Karpas-422 (cell line): ENCODE measurements around the gene TET2. TPM values are rescaled to one million over a fixed set of nuclear protein-coding genes. Genes with fewer than 3 reads are reported as not detected.

Experiments used
- DNase-seq: peaks from one replicate; pipeline ENCODE4 v3.0.0-alpha.2; 2015
- H2AFZ ChIP-seq: fragments of 200-600 bp; sonication (generic); 2 replicates; pipeline ENCODE4 v1.6.1; 2014; ENCODE audit warnings: antibody characterized with exemption, low read length, mixed read lengths
- H3K27ac ChIP-seq: fragments of 200-600 bp; sonication (generic); 2 replicates; pipeline ENCODE4 v1.5.1; 2014; ENCODE audit warnings: mild to moderate bottlenecking, low read length, moderate library complexity
- H3K27me3 ChIP-seq: fragments of 200-600 bp; sonication (generic); 2 replicates; pipeline ENCODE4 v1.6.1; 2014; ENCODE audit warnings: low read length, mixed read lengths
- H3K36me3 ChIP-seq: fragments of 200-600 bp; sonication (generic); 2 replicates; pipeline ENCODE4 v1.6.1; 2014; ENCODE audit warnings: low read length, mixed read lengths; ENCODE audit not compliant: insufficient read depth
- H3K4me1 ChIP-seq: fragments of 200-600 bp; sonication (generic); 2 replicates; pipeline ENCODE4 v1.6.1; 2014; ENCODE audit warnings: mild to moderate bottlenecking, low read length, mixed read lengths
- H3K4me2 ChIP-seq: fragments of 200-600 bp; sonication (generic); 2 replicates; pipeline ENCODE4 v1.6.1; 2014; ENCODE audit warnings: low read length, low read depth, mild to moderate bottlenecking; ENCODE audit not compliant: poor library complexity, severe bottlenecking
- H3K4me3 ChIP-seq: fragments of 200-600 bp; sonication (generic); 2 replicates; pipeline ENCODE4 v1.5.1; 2014; ENCODE audit warnings: mild to moderate bottlenecking, antibody characterized with exemption, low read length, mixed read lengths
- H3K79me2 ChIP-seq: fragments of 200-600 bp; sonication (generic); 2 replicates; pipeline ENCODE4 v1.6.1; 2014; ENCODE audit warnings: mild to moderate bottlenecking, low read length, mixed read lengths
- H3K9ac ChIP-seq: fragments of 200-600 bp; sonication (generic); 2 replicates; pipeline ENCODE4 v1.6.0; 2014; ENCODE audit warnings: low read length
- H3K9me2 ChIP-seq: fragments of 200-600 bp; sonication (generic), shearing (Covaris generic); replicated peaks from 2 replicates; pipeline ENCODE4 v1.6.0; 2014; ENCODE audit warnings: mild to moderate bottlenecking, low read length, moderate library complexity; ENCODE audit not compliant: insufficient read depth
- H3K9me3 ChIP-seq: fragments of 300-700, 200-600 bp; sonication (generic); 2 replicates; pipeline ENCODE4 v1.6.1; 2014; ENCODE audit warnings: low read length, mixed read lengths
- H4K20me1 ChIP-seq: fragments of 200-600 bp; sonication (generic); 2 replicates; pipeline ENCODE4 v1.6.1; 2014; ENCODE audit warnings: mild to moderate bottlenecking, antibody characterized with exemption, low read length, low read depth; ENCODE audit not compliant: insufficient read depth
- total RNA-seq: library from RNA; depleted of rRNA; stranded (reverse); fragments of >200 nt; shearing (Covaris generic); gene quantifications from 2 replicates; pipeline ENCODE4 v1.2.3, GENCODE V29; 2014; ENCODE audit warnings: low replicate concordance

TET2 gene
- total RNA-seq, 1 experiment from 2014 or later = 16.7 TPM

DNA sequence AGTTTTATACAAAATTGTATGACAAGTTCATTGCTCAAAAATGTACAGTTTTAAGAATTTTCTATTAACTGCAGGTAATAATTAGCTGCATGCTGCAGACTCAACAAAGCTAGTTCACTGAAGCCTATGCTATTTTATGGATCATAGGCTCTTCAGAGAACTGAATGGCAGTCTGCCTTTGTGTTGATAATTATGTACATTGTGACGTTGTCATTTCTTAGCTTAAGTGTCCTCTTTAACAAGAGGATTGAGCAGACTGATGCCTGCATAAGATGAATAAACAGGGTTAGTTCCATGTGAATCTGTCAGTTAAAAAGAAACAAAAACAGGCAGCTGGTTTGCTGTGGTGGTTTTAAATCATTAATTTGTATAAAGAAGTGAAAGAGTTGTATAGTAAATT lies 131.0 kb downstream of the TET2 start:
- Histone ChIP-seq H3K27ac (no peak overlapping the region), H2AFZ (no peak overlapping the region), H3K4me2 (no peak overlapping the region), H3K79me2 (no peaks in the 10 kb centered on the region), H3K9me3 (no peaks in the 10 kb centered on the region), H4K20me1 (no peaks in the 10 kb centered on the region), H3K9me2 (no peaks in the 10 kb centered on the region), H3K9ac (no peak overlapping the region), H3K27me3 (no peaks in the 10 kb centered on the region), H3K36me3 (peaks cover 13% of the 10 kb centered on the region; the same call in 1 of the 2 replicates), H3K4me1 (peaks cover 16% of the 10 kb centered on the region), H3K4me3 (no peak overlapping the region)
- no peak for DNase-seq

GRCh38 chr4:105279314-105279713 lies 132.6 kb downstream of the TET2 start:
- no peak overlapping the region for H3K4me2 ChIP-seq
- no peaks in the 10 kb centered on the region for H3K79me2 ChIP-seq
- no peaks in the 10 kb centered on the region for H3K9me3 ChIP-seq
- peaks cover 16% of the 10 kb centered on the region for H3K4me1 ChIP-seq
- no peak overlapping the region for H3K9ac ChIP-seq
- no peaks in the 10 kb centered on the region for H3K9me2 ChIP-seq
- H3K36me3 ChIP-seq = peaks cover 13% of the 10 kb centered on the region; the same call in 1 of the 2 replicates
- no peak overlapping the region for H3K27ac ChIP-seq
- no peaks in the 10 kb centered on the region for H4K20me1 ChIP-seq
- no peaks in the 10 kb centered on the region for H3K27me3 ChIP-seq
- DNase-seq = no peak
- no peak overlapping the region for H3K4me3 ChIP-seq
- H2AFZ ChIP-seq = no peak overlapping the region

- Histone ChIP-seq H3K4me2 (no peak overlapping the region), H3K27ac (no peak overlapping the region), H2AFZ (no peak overlapping the region), H4K20me1 (no peaks in the 10 kb centered on the region), H3K4me1 (peaks cover 16% of the 10 kb centered on the region), H3K79me2 (no peaks in the 10 kb centered on the region), H3K9me3 (no peaks in the 10 kb centered on the region), H3K9me2 (no peaks in the 10 kb centered on the region), H3K36me3 (peaks cover 8% of the 10 kb centered on the region; the same call in 1 of the 2 replicates), H3K27me3 (no peaks in the 10 kb centered on the region), H3K4me3 (no peak overlapping the region), H3K9ac (no peak overlapping the region)
- DNase-seq = no peak
Observed at GRCh38 chr4:105280338-105281123, 133.9 kb downstream of the TET2 start.

DNA sequence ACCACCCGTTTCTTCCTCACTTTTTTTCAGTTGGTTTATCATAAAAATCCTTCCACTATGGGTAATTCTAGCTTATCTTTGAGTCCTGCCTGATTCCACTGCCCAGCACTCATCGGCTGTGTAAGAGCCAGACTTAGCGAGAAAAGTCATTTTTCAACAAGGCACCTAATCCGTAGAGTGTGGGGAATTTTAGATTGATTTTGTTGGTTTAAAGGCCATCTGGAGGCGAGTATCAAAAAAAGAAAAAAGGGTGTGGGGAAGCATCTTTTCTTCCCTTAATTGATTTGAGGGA lies 134.4 kb downstream of the TET2 start:
- Histone ChIP-seq H4K20me1 (no peaks in the 10 kb centered on the region), H3K4me1 (peaks cover 16% of the 10 kb centered on the region), H3K4me3 (no peak overlapping the region)

DNA sequence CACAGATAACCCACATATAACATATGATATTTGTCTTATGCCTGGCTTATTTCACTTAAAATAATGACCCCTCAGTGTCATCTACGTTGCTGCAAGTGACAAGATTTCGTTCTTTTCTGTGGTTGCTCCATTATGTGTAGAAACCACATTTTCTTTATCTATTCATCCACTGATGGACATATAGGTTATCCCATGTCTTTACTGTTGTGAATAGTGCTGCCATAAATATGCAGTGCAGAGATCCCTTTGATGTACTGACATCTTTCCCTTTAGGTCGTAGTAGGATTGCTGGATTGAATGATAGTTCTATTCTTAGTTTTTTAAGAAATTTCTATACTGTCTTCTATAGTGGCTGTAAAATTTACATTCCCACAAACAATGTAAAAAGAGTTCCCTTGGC lies 135.8 kb downstream of the TET2 start:
- H3K9ac ChIP-seq = no peak overlapping the region
- H3K4me2 ChIP-seq = no peak overlapping the region
- no peaks in the 10 kb centered on the region for H3K9me3 ChIP-seq
- H3K36me3 ChIP-seq = no peaks in the 10 kb centered on the region
- no peak overlapping the region for H2AFZ ChIP-seq
- H3K4me1 ChIP-seq = peaks cover 2% of the 10 kb centered on the region; the same call in 1 of the 2 replicates
- H3K27ac ChIP-seq = no peak overlapping the region
- H3K79me2 ChIP-seq = no peaks in the 10 kb centered on the region
- H4K20me1 ChIP-seq = no peaks in the 10 kb centered on the region
- no peaks in the 10 kb centered on the region for H3K9me2 ChIP-seq
- no peak for DNase-seq
- H3K27me3 ChIP-seq = no peaks in the 10 kb centered on the region
- H3K4me3 ChIP-seq = no peak overlapping the region

More for the DNA sequence above, 134.4 kb downstream of the TET2 start:
- no peak overlapping the region for H2AFZ ChIP-seq
- H3K9me3 ChIP-seq = no peaks in the 10 kb centered on the region
- no peak overlapping the region for H3K9ac ChIP-seq
- no peaks in the 10 kb centered on the region for H3K9me2 ChIP-seq
- no peaks in the 10 kb centered on the region for H3K27me3 ChIP-seq
- H3K27ac ChIP-seq = no peak overlapping the region
- H3K79me2 ChIP-seq = no peaks in the 10 kb centered on the region
- peaks cover 3% of the 10 kb centered on the region; the same call in 1 of the 2 replicates for H3K36me3 ChIP-seq
- DNase-seq = no peak
- H3K4me2 ChIP-seq = no peak overlapping the region

- no peaks in the 10 kb centered on the region for H3K36me3 ChIP-seq
- H3K9ac ChIP-seq = no peak overlapping the region
- no peaks in the 10 kb centered on the region for H3K79me2 ChIP-seq
- H3K9me3 ChIP-seq = peaks cover 5% of the 10 kb centered on the region
- no peak overlapping the region for H2AFZ ChIP-seq
- no peaks in the 10 kb centered on the region for H3K9me2 ChIP-seq
- no peak overlapping the region for H3K4me3 ChIP-seq
- no peak overlapping the region for H3K27ac ChIP-seq
- no peaks in the 10 kb centered on the region for H4K20me1 ChIP-seq
- no peak for DNase-seq
- H3K27me3 ChIP-seq = no peaks in the 10 kb centered on the region
- H3K4me2 ChIP-seq = no peak overlapping the region
- H3K4me1 ChIP-seq = no peaks in the 10 kb centered on the region
Observed at GRCh38 chr4:105283501-105283900, 136.8 kb downstream of the TET2 start.

DNA sequence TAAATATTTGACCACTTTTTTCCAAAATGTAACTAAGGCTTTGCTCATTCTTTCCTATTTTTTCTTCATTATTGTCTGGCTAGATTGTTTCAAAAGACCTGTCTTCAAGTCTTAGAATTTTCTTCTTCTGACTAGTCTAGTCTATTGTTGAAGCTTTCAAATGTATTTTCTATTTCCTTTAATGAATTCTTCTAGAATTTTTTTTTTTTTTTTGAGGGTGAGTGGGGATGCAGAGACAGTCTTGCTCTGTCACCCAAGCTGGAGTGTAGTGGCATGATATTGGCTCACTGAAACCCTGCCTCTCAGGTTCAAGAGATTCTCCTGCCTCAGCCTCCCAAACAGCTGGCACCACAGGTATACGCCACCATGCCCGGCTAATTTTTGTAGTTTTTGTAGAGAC lies 141.4 kb downstream of the TET2 start:
- H2AFZ ChIP-seq = no peak overlapping the region
- no peaks in the 10 kb centered on the region for H3K79me2 ChIP-seq
- H3K27me3 ChIP-seq = no peaks in the 10 kb centered on the region
- no peak overlapping the region for H3K27ac ChIP-seq
- H3K36me3 ChIP-seq = no peaks in the 10 kb centered on the region
- DNase-seq = no peak
- H3K4me3 ChIP-seq = no peak overlapping the region
- H3K9ac ChIP-seq = no peak overlapping the region
- H4K20me1 ChIP-seq = no peaks in the 10 kb centered on the region
- peaks cover 14% of the 10 kb centered on the region for H3K9me3 ChIP-seq
- H3K4me1 ChIP-seq = no peaks in the 10 kb centered on the region
- no peak overlapping the region for H3K4me2 ChIP-seq
- no peaks in the 10 kb centered on the region for H3K9me2 ChIP-seq

GRCh38 chr4:105291925-105292324 lies 145.2 kb downstream of the TET2 start:
- no peaks in the 10 kb centered on the region for H3K4me1 ChIP-seq
- H3K9me3 ChIP-seq = peaks cover 14% of the 10 kb centered on the region
- no peaks in the 10 kb centered on the region for H4K20me1 ChIP-seq
- H3K4me3 ChIP-seq = no peak overlapping the region
- H3K9ac ChIP-seq = no peak overlapping the region
- H3K27ac ChIP-seq = no peak overlapping the region
- no peaks in the 10 kb centered on the region for H3K9me2 ChIP-seq
- no peak for DNase-seq
- no peak overlapping the region for H3K4me2 ChIP-seq
- H3K27me3 ChIP-seq = no peaks in the 10 kb centered on the region
- no peaks in the 10 kb centered on the region for H3K79me2 ChIP-seq
- H2AFZ ChIP-seq = no peak overlapping the region
- H3K36me3 ChIP-seq = no peaks in the 10 kb centered on the region
